NCI-H2081 (cell line): Measurements from ENCODE around the gene NRSN2.

Source experiments
- DNase-seq, 2 experiments: peaks; one replicate each; lab custom pipeline; 2025; lab: John Stamatoyannopoulos, UW

NRSN2 gene

GRCh38 chr20:397432-398237, 50.7 kb downstream of the NRSN2 start:
- no peak for DNase-seq

GRCh38 chr20:399182-399707, 52.3 kb downstream of the NRSN2 start:
- no peak for DNase-seq

GRCh38 chr20:400128-400453, 53.2 kb downstream of the NRSN2 start:
- no peak for DNase-seq

- DNase-seq, result no peak
These were observed 53.8 kb downstream of the NRSN2 start for GRCh38 chr20:400454-401275.

- DNase-seq, result no peak
These were observed 55.0 kb downstream of the NRSN2 start for GRCh38 chr20:401682-402495.

- DNase-seq, result no peak
These were observed 55.6 kb downstream of the NRSN2 start for GRCh38 chr20:402496-402885.

GRCh38 chr20:402898-403581, 56.1 kb downstream of the NRSN2 start:
- DNase-seq, result no peak

- no peak for DNase-seq
These were observed 56.7 kb downstream of the NRSN2 start for GRCh38 chr20:403582-403957.

- DNase-seq, result no peak
These were observed 57.2 kb downstream of the NRSN2 start for GRCh38 chr20:404088-404487.
